DND-41 (cell line): ENCODE results near the gene PLA2G4E.

ENCODE experiments used
- ATAC-seq: fragments of 200-7000 bp; cut with Tn5 transposase; 3 replicates; pipeline ENCODE4 v1.9.1; 2021; ENCODE audit warnings: low read depth; ENCODE audit not compliant: insufficient read depth
- DNase-seq: peaks from one replicate; pipeline ENCODE4 v3.0.0-alpha.2; 2020
- H2AFZ ChIP-seq: 2 replicates; pipeline ENCODE4 v1.6.0; 2012; ENCODE audit warnings: low read depth, low read length
- H3K27ac ChIP-seq: 2 replicates; pipeline ENCODE4 v1.5.1; 2012; ENCODE audit warnings: low read length, inconsistent platforms
- H3K27me3 ChIP-seq: fragments of 200-600 bp; sonication (generic); 2 replicates; pipeline ENCODE4 v1.6.0; 2012; ENCODE audit warnings: low read length, mild to moderate bottlenecking, inconsistent platforms; ENCODE audit not compliant: insufficient read depth, poor library complexity
- H3K36me3 ChIP-seq: 2 replicates; pipeline ENCODE4 v1.5.1; 2012; ENCODE audit warnings: low read length, inconsistent platforms; ENCODE audit not compliant: insufficient read depth
- H3K4me1 ChIP-seq: 2 replicates; pipeline ENCODE4 v1.5.1; 2012; ENCODE audit warnings: mild to moderate bottlenecking, low read length; ENCODE audit not compliant: insufficient read depth
- H3K4me2 ChIP-seq: 2 replicates; pipeline ENCODE4 v1.6.0; 2012; ENCODE audit warnings: mild to moderate bottlenecking, moderate library complexity, low read length, inconsistent platforms; ENCODE audit not compliant: insufficient read depth
- H3K4me3 ChIP-seq, 2 experiments: fragments of 200-600 bp in 1 of 2; shearing (Covaris generic) in 1 of 2; 2 replicates each; pipeline ENCODE4 v1.5.1; 2012 to 2016; ENCODE audit warnings: inconsistent platforms in 2 of 2, low read length in 2 of 2, mild to moderate bottlenecking in 2 of 2, low read depth in 1 of 2, moderate library complexity in 1 of 2
- H3K79me2 ChIP-seq: 2 replicates; pipeline ENCODE4 v1.6.0; 2012; ENCODE audit warnings: low read length, inconsistent platforms; ENCODE audit not compliant: insufficient read depth
- H3K9ac ChIP-seq: 2 replicates; pipeline ENCODE4 v1.6.0; 2012; ENCODE audit warnings: low read depth, mild to moderate bottlenecking, inconsistent platforms, low read length, moderate library complexity
- H3K9me3 ChIP-seq: 2 replicates; pipeline ENCODE4 v1.5.1; 2012; ENCODE audit warnings: low read length, moderate library complexity, mild to moderate bottlenecking, inconsistent platforms; ENCODE audit not compliant: insufficient read depth, severe bottlenecking
- H4K20me1 ChIP-seq: 2 replicates; pipeline ENCODE4 v1.6.0; 2012; ENCODE audit warnings: low read length; ENCODE audit not compliant: insufficient read depth
- EZH2 ChIP-seq: IDR thresholded peaks from 3 replicates; pipeline ENCODE4 v1.6.1; 2012; ENCODE audit warnings: borderline replicate concordance, low read depth, mild to moderate bottlenecking, moderate library complexity, low read length, inconsistent platforms; ENCODE audit not compliant: severe bottlenecking
- TF ChIP-seq, protein P1 (sequence below): IDR thresholded peaks from 2 replicates; pipeline ENCODE4 v1.5.1; 2012; ENCODE audit warnings: borderline replicate concordance, low read length, moderate library complexity, mild to moderate bottlenecking; ENCODE audit not compliant: poor library complexity, severe bottlenecking; ENCODE audit errors: extremely low read depth

PLA2G4E gene

DNA sequence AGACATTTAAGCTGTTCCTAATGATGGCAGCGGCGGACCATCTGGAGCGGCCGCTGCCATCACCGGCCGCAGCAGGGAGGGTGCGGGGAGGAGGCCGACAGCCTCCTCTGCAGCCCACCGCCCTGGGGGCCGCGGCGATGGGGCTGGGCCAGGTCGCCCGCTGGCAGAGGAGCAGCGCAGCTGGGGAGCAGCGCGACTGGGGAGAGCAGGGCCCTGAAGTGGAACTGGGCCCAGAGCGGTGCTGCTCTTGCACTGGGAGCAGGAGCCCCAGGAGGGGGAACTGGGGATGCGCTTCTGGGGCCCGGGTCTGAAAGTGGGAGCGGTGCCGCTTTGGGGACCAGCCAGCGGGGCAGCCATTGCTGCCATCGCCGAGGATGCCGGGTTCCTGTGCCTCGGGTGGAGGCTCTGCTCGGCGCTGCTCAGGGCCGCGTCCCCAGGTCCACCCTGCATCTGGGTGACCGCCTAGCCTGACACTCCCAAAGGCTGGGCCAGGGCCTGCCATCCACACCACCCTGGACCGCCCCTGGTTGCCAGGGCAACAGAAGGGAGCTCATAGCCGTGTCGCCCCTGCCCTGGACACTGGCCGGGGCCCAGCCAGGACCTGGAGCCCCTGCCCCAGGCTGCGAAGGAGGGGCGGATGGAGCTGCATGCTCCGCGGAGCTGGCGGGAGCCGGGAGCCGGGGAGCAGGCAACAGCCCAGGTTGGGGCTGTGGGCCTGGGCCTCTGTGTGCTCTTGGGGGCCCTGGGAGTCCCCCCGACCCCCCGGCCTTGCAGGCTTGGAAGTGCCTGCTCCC, 15.5 kb upstream of the PLA2G4E start:
- H3K9ac ChIP-seq, result no peak overlapping the region
- no peak overlapping the region for H3K27ac ChIP-seq
- H2AFZ ChIP-seq, result no peak overlapping the region
- H3K4me2 ChIP-seq, result no peak overlapping the region
- TF ChIP-seq, protein P1, sequence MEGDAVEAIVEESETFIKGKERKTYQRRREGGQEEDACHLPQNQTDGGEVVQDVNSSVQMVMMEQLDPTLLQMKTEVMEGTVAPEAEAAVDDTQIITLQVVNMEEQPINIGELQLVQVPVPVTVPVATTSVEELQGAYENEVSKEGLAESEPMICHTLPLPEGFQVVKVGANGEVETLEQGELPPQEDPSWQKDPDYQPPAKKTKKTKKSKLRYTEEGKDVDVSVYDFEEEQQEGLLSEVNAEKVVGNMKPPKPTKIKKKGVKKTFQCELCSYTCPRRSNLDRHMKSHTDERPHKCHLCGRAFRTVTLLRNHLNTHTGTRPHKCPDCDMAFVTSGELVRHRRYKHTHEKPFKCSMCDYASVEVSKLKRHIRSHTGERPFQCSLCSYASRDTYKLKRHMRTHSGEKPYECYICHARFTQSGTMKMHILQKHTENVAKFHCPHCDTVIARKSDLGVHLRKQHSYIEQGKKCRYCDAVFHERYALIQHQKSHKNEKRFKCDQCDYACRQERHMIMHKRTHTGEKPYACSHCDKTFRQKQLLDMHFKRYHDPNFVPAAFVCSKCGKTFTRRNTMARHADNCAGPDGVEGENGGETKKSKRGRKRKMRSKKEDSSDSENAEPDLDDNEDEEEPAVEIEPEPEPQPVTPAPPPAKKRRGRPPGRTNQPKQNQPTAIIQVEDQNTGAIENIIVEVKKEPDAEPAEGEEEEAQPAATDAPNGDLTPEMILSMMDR, result no peak
- no peak for TF ChIP-seq EZH2
- H3K4me3 ChIP-seq, result no peak overlapping the region
- peaks cover 5% of the 10 kb centered on the region; the same call in 1 of the 2 replicates for H3K4me1 ChIP-seq
- no peaks in the 10 kb centered on the region for H3K79me2 ChIP-seq
- H3K9me3 ChIP-seq, result no peaks in the 10 kb centered on the region
- H3K27me3 ChIP-seq, result no peaks in the 10 kb centered on the region
- DNase-seq (no peak), ATAC-seq (no peak)
- H4K20me1 ChIP-seq, result no peaks in the 10 kb centered on the region
- H3K36me3 ChIP-seq, result no peaks in the 10 kb centered on the region

DNA sequence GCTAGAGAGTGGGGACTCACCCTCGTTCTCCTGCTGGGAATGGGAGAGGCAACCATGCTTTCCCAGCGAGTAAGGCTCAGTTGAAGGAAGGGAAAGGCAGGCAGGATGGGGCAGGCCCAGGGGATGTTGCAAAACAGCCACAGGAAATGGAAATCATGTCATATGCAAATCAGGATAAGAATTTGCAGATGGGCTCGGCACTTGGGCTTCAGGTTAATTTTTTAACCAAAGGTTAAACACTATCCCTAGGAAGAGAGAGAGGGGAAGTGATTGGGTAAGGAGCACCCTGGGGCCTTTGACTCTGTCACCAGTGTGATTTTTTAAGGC, 14.6 kb upstream of the PLA2G4E start:
- H3K36me3 ChIP-seq, result no peaks in the 10 kb centered on the region
- H3K27me3 ChIP-seq, result no peaks in the 10 kb centered on the region
- peaks cover 5% of the 10 kb centered on the region; the same call in 1 of the 2 replicates for H3K4me1 ChIP-seq
- no peaks in the 10 kb centered on the region for H4K20me1 ChIP-seq
- no peaks in the 10 kb centered on the region for H3K9me3 ChIP-seq
- DNase-seq (no peak), ATAC-seq (peak; percentile 60; the same call in 1 of the 3 replicates)
- H2AFZ ChIP-seq, result no peak overlapping the region
- H3K9ac ChIP-seq, result no peak overlapping the region
- H3K4me3 ChIP-seq, result no peak overlapping the region
- H3K27ac ChIP-seq, result no peak overlapping the region
- no peaks in the 10 kb centered on the region for H3K79me2 ChIP-seq
- no peak overlapping the region for H3K4me2 ChIP-seq
- no peak for TF ChIP-seq EZH2
- TF ChIP-seq, protein P1, result no peak

DNA sequence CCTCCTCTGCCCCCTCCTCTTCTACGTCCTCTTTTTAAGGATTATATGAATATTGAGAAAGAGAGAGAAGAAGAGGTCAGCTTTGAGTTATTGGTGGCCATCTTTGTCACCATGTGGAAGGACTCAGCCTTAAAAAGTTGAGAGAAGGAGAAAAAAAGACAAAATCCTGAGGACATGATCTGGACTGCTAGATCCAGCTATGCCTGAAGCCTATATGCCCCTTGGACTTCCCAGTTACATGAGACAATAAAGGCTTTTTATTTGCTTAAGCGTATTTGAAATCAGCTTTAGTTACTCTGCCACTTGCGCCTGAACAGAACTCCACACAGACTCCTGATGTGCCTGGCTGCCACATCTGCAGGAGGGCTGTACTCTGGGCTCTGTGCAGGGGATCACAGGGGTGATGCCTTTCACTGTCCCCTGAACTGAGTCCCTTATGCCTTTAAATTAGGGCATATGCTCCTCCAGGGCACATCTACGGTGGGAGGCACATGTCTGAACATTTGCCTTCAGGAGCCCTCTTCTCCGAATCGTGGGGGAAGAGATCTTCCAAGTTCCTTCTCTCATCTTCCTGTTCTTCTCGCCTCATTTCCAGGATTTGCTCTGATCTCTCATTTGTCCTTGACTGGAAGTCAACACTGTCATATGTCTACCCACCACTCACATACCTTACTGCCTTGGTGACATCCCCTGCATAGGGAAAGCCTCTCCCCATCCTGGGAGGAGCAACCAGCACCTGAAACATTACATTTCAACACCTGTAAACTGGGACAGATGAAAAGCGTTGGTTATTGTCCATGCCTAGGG, 14.0 kb upstream of the PLA2G4E start:
- ATAC-seq (no peak), DNase-seq (no peak)
- no peak overlapping the region for H3K4me3 ChIP-seq
- H3K79me2 ChIP-seq, result no peaks in the 10 kb centered on the region
- H3K9ac ChIP-seq, result no peak overlapping the region
- peaks cover 5% of the 10 kb centered on the region; the same call in 1 of the 2 replicates for H3K4me1 ChIP-seq
- no peak overlapping the region for H3K27ac ChIP-seq
- H4K20me1 ChIP-seq, result no peaks in the 10 kb centered on the region
- no peaks in the 10 kb centered on the region for H3K9me3 ChIP-seq
- no peak for TF ChIP-seq EZH2
- TF ChIP-seq, protein P1, result no peak
- no peak overlapping the region for H2AFZ ChIP-seq
- H3K4me2 ChIP-seq, result no peak overlapping the region
- no peaks in the 10 kb centered on the region for H3K36me3 ChIP-seq
- peaks cover 5% of the 10 kb centered on the region for H3K27me3 ChIP-seq
